Renal cortex interstitium (tissue), 11 donors: Measurements from ENCODE around the gene LHPP. TPM values are rescaled to one million over a fixed set of nuclear protein-coding genes. Genes with fewer than 3 reads are reported as not detected.

ENCODE experiments used
- DNase-seq, 11 donors: peaks; one replicate each; pipeline ENCODE4 v3.0.0-alpha.2; 2013; ENCODE audit warnings: low read depth in 9 of 11, low spot score in 4 of 11; ENCODE audit errors: extremely low read depth in 1 of 11
- polyA plus RNA-seq, 3 donors: library from polyadenylated mRNA; unstranded; fragments of 120-200 nt; gene quantifications; one replicate each; pipeline ENCODE4 v1.2.1, GENCODE V29; 2013; ENCODE audit not compliant: insufficient read length in 3 of 3

LHPP gene
- polyA plus RNA-seq, 3 donors: 16.5 to 24.8 (median 22.0) TPM

- no peak for DNase-seq
These were observed 2.7 kb downstream of the LHPP start for GRCh38 chr10:124464028-124464965.

GRCh38 chr10:124465003-124465776, 3.6 kb downstream of the LHPP start:
- no peak for DNase-seq

- no peak for DNase-seq
These were observed 4.3 kb downstream of the LHPP start for GRCh38 chr10:124465777-124466488.

GRCh38 chr10:124467165-124467564, 5.5 kb downstream of the LHPP start:
- no peak for DNase-seq

- no peak for DNase-seq
These were observed 7.0 kb downstream of the LHPP start for GRCh38 chr10:124468624-124469023.

GRCh38 chr10:124469956-124470484, 8.4 kb downstream of the LHPP start:
- no peak for DNase-seq

GRCh38 chr10:124470544-124471434, 9.2 kb downstream of the LHPP start:
- no peak for DNase-seq

GRCh38 chr10:124472071-124472470, 10.4 kb downstream of the LHPP start:
- DNase-seq: no peak

GRCh38 chr10:124473070-124473469, 11.4 kb downstream of the LHPP start:
- no peak for DNase-seq

GRCh38 chr10:124474514-124475070, 13.0 kb downstream of the LHPP start:
- DNase-seq: no peak

GRCh38 chr10:124476043-124476725, 14.6 kb downstream of the LHPP start:
- no peak for DNase-seq

- no peak for DNase-seq
These were observed 16.2 kb downstream of the LHPP start for GRCh38 chr10:124477614-124478363.

GRCh38 chr10:124478515-124478914, 16.9 kb downstream of the LHPP start:
- no peak for DNase-seq

- no peak for DNase-seq
These were observed 19.2 kb downstream of the LHPP start for GRCh38 chr10:124480860-124481259.

GRCh38 chr10:124481717-124482116, 20.1 kb downstream of the LHPP start:
- DNase-seq: no peak

- DNase-seq: no peak
These were observed 20.7 kb downstream of the LHPP start for GRCh38 chr10:124482236-124482800.
